GM12801 (cell line): Measurements from ENCODE around the gene SLITRK3.
A peak's percentile ranks its signal among the peaks of the same experiment; 100 is the strongest.

Experiments
- TF ChIP-seq, protein P1 (sequence below): IDR thresholded peaks from one replicate; pipeline ENCODE4 v1.5.1; 2011; ENCODE audit warnings: control low read depth; ENCODE audit not compliant: insufficient read length; ENCODE audit errors: extremely low read depth

SLITRK3 gene

GRCh38 chr3:165210727-165211126, 14.5 kb upstream of the SLITRK3 start:
- TF ChIP-seq, protein P1, sequence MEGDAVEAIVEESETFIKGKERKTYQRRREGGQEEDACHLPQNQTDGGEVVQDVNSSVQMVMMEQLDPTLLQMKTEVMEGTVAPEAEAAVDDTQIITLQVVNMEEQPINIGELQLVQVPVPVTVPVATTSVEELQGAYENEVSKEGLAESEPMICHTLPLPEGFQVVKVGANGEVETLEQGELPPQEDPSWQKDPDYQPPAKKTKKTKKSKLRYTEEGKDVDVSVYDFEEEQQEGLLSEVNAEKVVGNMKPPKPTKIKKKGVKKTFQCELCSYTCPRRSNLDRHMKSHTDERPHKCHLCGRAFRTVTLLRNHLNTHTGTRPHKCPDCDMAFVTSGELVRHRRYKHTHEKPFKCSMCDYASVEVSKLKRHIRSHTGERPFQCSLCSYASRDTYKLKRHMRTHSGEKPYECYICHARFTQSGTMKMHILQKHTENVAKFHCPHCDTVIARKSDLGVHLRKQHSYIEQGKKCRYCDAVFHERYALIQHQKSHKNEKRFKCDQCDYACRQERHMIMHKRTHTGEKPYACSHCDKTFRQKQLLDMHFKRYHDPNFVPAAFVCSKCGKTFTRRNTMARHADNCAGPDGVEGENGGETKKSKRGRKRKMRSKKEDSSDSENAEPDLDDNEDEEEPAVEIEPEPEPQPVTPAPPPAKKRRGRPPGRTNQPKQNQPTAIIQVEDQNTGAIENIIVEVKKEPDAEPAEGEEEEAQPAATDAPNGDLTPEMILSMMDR, result no peak

GRCh38 chr3:165210132-165210531, 13.9 kb upstream of the SLITRK3 start:
- TF ChIP-seq, protein P1, result no peak

DNA sequence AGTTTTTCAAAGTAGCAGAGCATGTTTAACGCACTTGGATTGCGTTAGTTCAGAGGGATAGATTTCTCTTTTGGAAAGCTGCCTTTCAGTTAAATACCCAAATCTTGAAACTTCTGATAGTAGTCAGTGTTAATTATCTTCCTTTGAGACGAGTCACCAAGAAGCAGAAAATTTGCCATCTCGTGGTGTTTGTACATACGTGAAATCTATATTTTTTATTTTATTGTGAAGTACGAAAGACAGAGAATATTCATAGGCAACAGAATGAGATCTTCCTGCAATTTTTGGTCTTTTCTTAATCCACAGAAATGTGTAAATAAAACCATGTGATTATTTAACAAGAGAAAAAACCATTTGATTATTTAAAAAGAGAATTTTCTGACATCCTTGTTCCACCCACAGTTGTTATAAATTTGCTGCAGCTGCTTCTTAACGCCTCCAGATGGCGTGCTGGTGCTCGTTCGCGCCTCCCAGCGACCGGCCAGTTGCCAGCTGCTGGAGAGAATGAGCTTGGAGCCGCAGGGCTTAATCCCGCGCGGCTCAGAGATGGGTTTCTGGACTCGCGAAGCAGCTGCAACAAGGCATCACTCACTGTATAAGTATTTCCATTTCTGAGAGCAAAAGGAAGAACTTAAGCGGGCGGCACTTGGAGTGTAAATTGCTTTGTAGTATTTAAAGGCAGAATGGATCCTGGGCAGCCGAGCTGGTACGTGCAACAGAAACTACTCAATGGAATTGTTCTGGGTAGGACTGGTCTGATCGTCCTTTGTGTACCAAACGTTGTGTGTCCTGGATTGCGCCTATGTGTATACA, 10.5 kb upstream of the SLITRK3 start:
- TF ChIP-seq, protein P1, result peak; percentile 64

DNA sequence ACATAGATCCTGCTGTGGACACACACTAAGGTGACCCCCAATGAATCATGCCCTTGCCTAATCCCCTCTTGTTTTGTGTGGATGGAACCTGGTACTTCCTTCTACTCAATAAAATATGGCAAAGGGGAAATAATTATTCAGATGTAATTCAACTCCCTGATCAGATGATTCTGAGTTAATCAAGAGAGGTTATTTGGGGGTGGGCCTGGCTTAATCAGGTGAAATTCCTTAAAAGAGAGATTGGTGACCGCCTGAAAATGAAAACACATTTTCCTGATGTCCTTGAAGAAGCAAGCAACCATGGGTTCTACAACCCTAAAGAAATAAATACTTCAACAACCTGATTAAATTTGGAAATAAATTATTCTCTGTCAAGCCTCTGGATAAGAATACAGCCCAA, 8.3 kb upstream of the SLITRK3 start:
- TF ChIP-seq, protein P1, result no peak

GRCh38 chr3:165202995-165203394, 6.8 kb upstream of the SLITRK3 start:
- TF ChIP-seq, protein P1, result no peak

DNA sequence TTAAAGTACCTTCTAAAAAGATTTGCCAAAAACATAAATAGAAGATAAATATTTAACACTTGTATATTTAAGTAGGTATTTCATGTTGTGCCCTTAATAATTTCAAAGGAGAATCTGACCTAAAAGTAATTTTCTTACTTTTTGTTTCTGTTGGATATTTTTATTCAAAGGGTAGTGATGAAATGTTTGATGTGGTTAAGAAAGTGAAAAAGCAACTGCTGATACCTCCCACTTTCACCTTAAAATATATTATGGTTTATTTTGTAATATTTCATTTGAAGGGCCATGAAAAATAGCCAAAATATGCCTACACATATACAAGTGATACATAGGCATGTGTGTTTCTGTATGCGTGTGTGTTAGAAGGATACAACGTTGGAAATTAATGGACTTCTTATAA, 5.8 kb upstream of the SLITRK3 start:
- TF ChIP-seq, protein P1, result no peak

GRCh38 chr3:165197481-165197800, 1.3 kb upstream of the SLITRK3 start:
- TF ChIP-seq, protein P1, result no peak
